Measurements from ENCODE around the gene MFAP5.
"Not testable (repeated sequence)": the region's sequence is repeated elsewhere in the genome, so short reads cannot be mapped to it uniquely, and the experiment has no call there.

Gene MFAP5

GRCh38 chr12:8624750-8625149 is 37.9 kb downstream of the MFAP5 start:
- not testable (repeated sequence) for DNase-seq

- DNase-seq: no peak
Measured at GRCh38 chr12:8622646-8623045, 40.0 kb downstream of the MFAP5 start.

- DNase-seq: no peak
Measured at GRCh38 chr12:8615206-8615605, 47.4 kb downstream of the MFAP5 start.

GRCh38 chr12:8613881-8614280 is 48.7 kb downstream of the MFAP5 start:
- DNase-seq: not testable (repeated sequence)

GRCh38 chr12:8612629-8613028 is 50.0 kb downstream of the MFAP5 start, which contains the start of gene AICDA:
AICDA (minus strand) TSS chr12:8612859; CDS start chr12:8612767, 92 bp downstream.
- no peak for DNase-seq

- peak; percentile 26 to 57 for DNase-seq
Measured at GRCh38 chr12:8609061-8609570, 53.5 kb downstream of the MFAP5 start.

GRCh38 chr12:8606890-8607289 is 55.7 kb downstream of the MFAP5 start:
- DNase-seq: no peak

- DNase-seq: no peak
Measured at GRCh38 chr12:8605057-8605456, 57.6 kb downstream of the MFAP5 start.

- DNase-seq: no peak
Measured at GRCh38 chr12:8603856-8604255, 58.8 kb downstream of the MFAP5 start.

- no peak for DNase-seq
Measured at GRCh38 chr12:8603286-8603685, 59.3 kb downstream of the MFAP5 start.

GRCh38 chr12:8596561-8596960 is 66.1 kb downstream of the MFAP5 start:
- no peak for DNase-seq
